ENCODE measurements around the gene MTHFSD.

The MTHFSD gene

DNA sequence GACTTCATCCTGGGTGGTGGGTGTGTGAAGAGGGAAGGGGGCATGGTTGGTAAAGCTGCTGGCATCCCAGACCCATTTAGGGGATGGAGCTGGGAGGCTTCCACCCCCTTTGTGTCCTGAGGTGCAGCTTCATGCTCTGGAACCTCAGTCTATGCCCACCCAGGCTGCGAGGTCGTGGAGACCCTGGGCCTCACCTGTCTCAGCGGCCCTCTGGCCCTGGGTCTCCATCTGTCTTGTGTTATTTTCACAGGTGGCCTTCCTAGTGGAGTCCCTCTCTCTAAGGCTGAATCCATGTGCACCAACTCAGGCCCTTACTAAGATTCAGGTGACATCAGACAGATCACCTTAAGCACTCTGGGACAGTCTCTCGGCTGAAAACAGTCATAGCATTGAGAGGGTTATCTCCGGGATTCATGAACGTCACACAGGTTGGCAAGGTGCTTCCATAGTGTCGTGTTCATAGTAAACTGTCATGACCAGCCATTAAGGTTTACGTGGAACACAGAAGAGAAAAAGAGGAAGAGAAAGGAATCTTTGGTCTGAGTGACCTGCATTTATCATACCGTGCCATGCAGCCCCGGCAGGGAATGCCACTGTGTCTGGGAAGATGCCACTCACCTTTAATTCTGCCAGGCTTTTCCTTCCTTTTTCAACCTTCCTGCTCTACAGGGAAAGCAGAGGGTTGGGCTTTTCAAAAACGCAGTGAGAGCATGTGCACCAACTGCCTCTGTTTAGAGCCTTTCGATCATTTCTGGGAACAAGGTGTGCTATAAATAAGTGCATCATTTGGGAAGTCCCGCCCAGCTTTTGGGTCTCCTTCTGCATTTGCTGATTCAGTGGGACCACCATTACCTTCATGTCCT lies 18.8 kb upstream of the MTHFSD start:
- no peak for DNase-seq (ENCODE audit: low spot score)
- TF ChIP-seq, protein P1, sequence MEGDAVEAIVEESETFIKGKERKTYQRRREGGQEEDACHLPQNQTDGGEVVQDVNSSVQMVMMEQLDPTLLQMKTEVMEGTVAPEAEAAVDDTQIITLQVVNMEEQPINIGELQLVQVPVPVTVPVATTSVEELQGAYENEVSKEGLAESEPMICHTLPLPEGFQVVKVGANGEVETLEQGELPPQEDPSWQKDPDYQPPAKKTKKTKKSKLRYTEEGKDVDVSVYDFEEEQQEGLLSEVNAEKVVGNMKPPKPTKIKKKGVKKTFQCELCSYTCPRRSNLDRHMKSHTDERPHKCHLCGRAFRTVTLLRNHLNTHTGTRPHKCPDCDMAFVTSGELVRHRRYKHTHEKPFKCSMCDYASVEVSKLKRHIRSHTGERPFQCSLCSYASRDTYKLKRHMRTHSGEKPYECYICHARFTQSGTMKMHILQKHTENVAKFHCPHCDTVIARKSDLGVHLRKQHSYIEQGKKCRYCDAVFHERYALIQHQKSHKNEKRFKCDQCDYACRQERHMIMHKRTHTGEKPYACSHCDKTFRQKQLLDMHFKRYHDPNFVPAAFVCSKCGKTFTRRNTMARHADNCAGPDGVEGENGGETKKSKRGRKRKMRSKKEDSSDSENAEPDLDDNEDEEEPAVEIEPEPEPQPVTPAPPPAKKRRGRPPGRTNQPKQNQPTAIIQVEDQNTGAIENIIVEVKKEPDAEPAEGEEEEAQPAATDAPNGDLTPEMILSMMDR (IDR thresholded peaks at IDR 0.05; ENCODE audit: extremely low read depth, insufficient read depth, missing control alignments), result no peak
- in situ Hi-C loops (cut with MboI; ENCODE audit: low pct_unique_long_range_greater_than_20kb, low sequenced_read_pairs, unreplicated experiment), result no loop called here

DNA sequence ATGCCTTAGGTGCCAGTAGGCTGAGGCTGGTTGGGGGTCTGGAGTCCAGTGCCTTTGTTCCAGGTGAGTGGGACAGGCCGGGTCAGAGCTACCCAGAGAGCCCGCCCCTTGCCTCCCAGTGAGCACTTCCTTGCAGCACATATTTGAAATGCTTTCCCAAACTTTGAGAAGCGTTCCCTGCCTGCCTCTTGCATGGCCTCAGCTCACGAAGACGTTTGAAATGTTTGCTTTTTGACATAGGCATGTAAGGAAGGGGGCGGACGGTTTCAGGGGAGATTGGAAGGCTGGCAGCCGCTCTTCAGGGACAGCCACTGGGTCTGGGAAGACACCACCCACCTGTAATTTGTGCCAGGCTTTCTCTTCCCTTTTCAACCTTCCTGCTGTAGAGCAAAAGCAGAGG lies 18.2 kb upstream of the MTHFSD start:
- DNase-seq (ENCODE audit: low spot score), result no peak
- in situ Hi-C loops (cut with MboI; ENCODE audit: low pct_unique_long_range_greater_than_20kb, low sequenced_read_pairs, unreplicated experiment), result no loop called here
- TF ChIP-seq, protein P1 (IDR thresholded peaks at IDR 0.05; ENCODE audit: extremely low read depth, insufficient read depth, missing control alignments), result no peak

DNA sequence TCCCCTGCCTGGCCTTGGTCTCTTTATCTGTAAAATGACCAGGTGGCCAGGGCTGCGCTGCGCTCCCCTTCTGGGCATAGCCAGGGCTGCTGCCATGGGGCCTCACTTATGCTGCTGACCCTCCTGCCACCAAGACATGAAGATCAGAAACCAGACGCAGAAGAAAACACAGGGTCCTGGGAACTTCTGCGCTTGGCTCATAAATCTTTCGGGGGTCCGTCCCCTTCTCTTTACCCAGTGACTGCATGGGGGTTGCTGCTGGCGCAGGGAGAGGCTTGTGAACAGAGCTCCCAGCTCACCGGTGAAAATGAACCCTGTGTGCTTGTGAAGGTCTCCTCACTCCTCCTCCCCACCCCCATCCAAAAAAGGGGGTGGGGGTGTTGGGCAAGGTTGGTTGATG lies 17.6 kb upstream of the MTHFSD start:
- in situ Hi-C loops (cut with MboI; ENCODE audit: low pct_unique_long_range_greater_than_20kb, low sequenced_read_pairs, unreplicated experiment), result no loop called here
- TF ChIP-seq, protein P1 (IDR thresholded peaks at IDR 0.05; ENCODE audit: extremely low read depth, insufficient read depth, missing control alignments), result no peak
- no peak for DNase-seq (ENCODE audit: low spot score)

DNA sequence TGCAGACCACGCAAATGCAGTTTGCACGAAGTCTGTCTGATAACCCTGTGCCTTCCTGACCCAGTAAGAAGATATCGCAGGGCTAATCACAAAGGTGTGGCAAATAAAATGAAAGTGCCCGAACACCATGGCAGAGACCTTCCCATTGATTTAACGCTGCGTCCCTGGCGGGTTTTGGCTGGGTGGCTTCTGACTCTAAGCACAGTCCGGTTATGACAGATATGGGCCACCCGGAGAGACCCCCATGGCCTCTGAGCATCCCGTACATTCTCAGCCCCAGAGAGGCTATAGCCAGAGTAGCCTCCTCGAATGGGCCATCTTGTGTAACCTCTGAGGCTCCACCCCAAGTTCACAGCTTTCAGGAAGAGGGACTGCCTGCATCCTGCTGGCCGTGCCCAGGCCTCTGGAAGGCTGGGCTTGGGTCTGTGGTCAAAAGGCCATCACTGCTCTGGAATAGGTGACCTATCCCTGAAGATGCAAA lies 17.0 kb upstream of the MTHFSD start:
- in situ Hi-C loops (cut with MboI; ENCODE audit: low pct_unique_long_range_greater_than_20kb, low sequenced_read_pairs, unreplicated experiment), result no loop called here
- TF ChIP-seq, protein P1 (IDR thresholded peaks at IDR 0.05; ENCODE audit: extremely low read depth, insufficient read depth, missing control alignments), result no peak
- DNase-seq (ENCODE audit: low spot score), result no peak

DNA sequence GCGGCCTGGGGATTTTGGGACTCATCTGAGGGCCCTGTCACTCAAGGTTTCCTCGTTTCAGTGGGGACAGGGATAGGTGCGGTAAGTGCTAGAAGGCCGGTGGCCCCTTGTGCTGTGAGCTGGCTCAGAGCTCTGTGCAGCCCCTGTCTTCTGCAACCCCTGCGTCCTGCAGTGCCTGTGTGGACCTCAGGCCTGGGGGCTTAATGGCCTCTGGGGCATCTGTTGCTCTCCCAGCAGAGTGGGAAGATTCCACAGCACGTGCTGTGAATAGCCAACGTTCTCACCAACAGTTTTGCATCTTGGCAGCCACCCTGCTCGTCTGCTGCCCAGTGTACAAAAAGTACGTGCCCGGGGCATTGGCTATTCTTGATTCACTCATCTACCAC lies 16.5 kb upstream of the MTHFSD start:
- TF ChIP-seq, protein P1 (IDR thresholded peaks at IDR 0.05; ENCODE audit: extremely low read depth, insufficient read depth, missing control alignments), result no peak
- in situ Hi-C loops (cut with MboI; ENCODE audit: low pct_unique_long_range_greater_than_20kb, low sequenced_read_pairs, unreplicated experiment), result no loop called here
- no peak for DNase-seq (ENCODE audit: low spot score)

DNA sequence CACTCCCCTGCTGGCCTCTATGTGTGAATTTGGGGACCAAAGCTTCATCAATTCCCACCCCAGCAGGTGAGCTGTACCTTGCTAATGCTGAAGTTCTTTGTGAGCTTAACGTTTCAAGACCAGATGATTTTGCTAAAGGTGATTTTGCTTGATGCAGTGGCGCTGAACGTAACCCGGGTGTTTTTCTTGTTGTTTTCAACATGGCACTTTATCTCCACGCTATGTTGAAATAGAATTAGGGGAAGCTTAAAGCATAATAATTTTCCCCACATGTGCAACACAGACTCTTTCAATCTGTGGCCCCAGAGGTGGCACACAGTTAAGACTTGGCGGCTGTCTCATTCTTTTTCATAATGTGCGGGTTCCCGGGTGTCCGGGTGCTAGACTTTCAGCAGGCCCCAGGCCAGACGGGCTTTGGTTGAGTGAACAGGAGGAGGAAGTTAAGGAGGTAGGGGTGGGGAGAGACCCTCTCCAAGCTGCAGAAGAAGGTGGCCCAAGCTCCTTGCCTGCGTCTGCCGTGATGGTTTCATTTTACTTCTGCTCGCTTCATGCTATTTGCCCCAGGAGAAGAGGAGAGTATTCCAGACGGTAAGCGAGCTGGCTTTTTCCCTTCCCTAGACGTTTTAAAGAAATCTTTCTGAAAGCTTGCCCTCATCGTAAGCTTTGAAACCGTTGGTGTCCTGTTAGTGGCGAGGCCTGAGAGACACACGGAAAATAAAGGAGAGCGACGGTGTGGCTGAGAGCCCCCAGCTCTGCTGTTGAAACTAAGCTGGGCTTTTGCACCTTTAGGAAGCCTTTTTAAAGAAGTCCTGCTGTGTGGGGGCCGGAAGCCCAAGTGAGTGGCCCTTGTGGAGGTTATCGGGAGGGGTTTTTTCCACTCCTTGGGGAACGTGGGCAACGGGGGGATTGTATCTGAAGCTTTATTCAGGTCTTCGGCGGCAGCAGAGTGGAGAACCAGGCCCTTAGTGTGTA lies 15.8 kb upstream of the MTHFSD start:
- DNase-seq (ENCODE audit: low spot score), result no peak
- in situ Hi-C loops (cut with MboI; ENCODE audit: low pct_unique_long_range_greater_than_20kb, low sequenced_read_pairs, unreplicated experiment), result no loop called here
- TF ChIP-seq, protein P1 (IDR thresholded peaks at IDR 0.05; ENCODE audit: extremely low read depth, insufficient read depth, missing control alignments), result no peak

Data from GM13977 (cell line).